CD4-positive, alpha-beta T cell treated with Interleukin-4 for 1 hour (primary cell): ENCODE measurements around the gene ORM2.

Source experiments
- DNase-seq, 2 donors: peaks; one replicate each; pipeline ENCODE4 v3.0.0-alpha.2; 2020 to 2022

Gene ORM2

GRCh38 chr9:114371973-114372917 lies 42.6 kb downstream of the ORM2 start:
- DNase-seq: peak; percentile 54 to 71

- DNase-seq: peak; percentile 90 to 93
These were observed 43.3 kb downstream of the ORM2 start for GRCh38 chr9:114372921-114373448.

GRCh38 chr9:114373960-114374730 lies 44.5 kb downstream of the ORM2 start:
- DNase-seq: no peak

GRCh38 chr9:114374936-114375335 lies 45.3 kb downstream of the ORM2 start:
- DNase-seq: no peak

- no peak for DNase-seq
These were observed 45.9 kb downstream of the ORM2 start for GRCh38 chr9:114375386-114376175.

GRCh38 chr9:114376586-114377445 lies 47.1 kb downstream of the ORM2 start:
- DNase-seq: no peak

- no peak for DNase-seq
These were observed 48.3 kb downstream of the ORM2 start for GRCh38 chr9:114378016-114378415.

- DNase-seq: no peak
These were observed 49.2 kb downstream of the ORM2 start for GRCh38 chr9:114378883-114379282.
